GM18508 (cell line): ENCODE measurements around the gene CACNA1H.

Source experiments
- ATAC-seq: cut with Tn5 transposase; IDR thresholded peaks from one replicate; pipeline ENCODE4 v1.9.1; 2021; ENCODE audit warnings: moderate number of reproducible peaks; ENCODE audit not compliant: insufficient read depth, unreplicated experiment

CACNA1H gene

DNA sequence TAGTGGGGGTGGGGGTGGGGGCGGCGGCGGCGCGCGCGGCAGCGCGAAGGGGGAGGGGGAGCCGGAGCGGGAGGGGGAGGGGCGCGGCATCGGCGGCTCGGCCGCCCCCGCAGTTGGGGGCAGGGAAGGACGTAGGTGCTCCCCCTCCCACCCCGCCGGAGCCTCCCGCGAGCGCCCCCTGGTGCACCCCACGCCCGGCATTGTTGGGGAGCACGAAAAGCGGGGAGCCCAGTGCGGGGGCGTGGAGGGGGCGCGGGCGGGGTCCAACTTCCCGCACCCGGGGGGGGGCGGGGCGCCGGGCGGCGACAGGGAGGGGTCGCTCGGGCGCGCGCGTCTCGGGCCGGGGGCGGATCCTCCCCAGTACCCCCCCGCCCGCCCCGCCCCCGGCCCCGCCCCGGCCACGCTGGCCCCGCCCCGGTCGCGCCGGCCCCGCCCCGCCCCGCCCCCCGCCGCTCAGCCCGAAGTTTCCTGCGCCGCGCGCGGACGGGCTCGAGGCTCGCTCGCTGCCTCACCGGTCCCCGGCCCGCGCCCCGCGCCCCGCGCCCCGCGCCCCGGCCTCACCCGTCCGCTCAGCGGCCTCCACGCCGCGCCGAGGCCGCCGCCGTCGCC is at the start of gene CACNA1H:
CACNA1H (plus strand) TSS at position 456 of the 609 bp plus-strand sequence. CDS start 632 bp downstream, outside the sequence.
- ATAC-seq = no peak

DNA sequence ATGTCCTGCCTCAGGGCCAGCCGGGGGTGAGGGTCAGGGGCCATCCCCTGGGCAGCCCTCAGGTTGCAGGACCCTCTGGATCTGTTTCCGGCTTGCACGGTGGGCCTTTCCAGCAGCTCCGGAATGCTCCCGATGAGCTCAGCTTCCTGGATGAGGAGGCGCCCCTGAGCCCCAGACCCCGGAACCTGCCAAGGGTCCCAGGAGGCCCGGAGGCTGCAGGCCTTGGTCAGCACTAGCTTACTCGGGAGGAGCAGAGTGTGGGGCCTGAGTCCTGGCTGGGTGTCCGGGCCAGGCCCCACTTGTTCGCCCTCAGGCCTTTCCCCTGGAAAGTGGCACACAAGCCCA is 49.3 kb upstream of the CACNA1H start:
- ATAC-seq = no peak

DNA sequence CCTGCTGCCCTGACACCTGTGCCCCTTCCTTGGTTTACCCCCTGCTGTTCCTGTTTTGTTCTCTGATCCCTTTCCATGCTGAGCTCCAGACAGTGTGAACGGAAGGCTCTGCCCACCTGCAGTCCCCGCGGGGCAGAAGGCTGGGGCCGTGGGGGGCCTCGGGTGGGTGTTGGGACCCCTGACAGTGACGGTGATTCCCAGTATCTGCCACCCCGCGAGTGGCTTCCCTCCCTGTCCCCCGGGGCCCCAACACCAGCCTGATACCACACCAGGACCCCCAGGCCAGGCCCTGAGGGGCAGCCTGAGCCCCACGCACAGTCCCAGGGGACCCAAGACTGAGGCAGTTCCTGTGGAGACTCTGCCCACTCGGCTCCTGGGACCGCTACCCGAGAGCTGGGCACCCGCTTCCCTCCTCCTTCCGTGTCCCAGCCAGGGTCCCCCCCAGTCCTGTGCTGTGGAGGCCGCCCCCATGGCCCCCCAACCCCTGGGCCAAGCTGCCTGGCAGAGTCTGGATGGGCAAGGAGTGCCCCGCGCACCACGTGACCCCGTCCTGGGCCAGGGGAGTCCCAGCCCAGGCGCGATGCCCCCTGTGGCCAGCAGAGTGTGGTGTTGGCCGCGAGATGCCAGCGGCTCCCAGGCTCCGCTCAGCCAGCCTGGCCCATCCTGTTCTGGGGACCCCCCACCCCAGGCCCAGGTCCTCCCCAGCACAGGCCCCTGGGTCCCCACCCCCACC is 46.9 kb upstream of the CACNA1H start:
- ATAC-seq = no peak

- ATAC-seq = no peak
These were observed 46.2 kb upstream of the CACNA1H start for GRCh38 chr16:1106659-1107058.

DNA sequence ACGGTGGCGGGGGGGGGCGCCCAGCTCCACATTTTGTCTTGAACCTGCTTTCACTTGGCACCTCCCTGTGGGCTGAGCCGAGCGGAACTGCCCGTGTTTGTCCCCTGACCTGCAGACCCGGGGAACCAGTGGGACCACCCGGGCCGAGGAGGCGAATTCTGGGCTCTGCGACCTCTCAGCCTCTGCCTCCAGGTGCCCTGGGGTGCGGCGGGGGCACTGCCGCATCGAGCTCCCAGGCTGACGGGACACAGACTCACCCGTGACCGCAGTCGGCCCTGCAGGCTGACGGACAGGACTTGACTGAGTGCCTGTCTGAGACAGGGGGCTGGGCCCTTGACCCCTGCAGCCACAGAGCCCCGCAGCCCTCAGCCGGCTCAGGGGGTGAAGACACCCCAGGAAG is 45.8 kb upstream of the CACNA1H start:
- no peak for ATAC-seq

DNA sequence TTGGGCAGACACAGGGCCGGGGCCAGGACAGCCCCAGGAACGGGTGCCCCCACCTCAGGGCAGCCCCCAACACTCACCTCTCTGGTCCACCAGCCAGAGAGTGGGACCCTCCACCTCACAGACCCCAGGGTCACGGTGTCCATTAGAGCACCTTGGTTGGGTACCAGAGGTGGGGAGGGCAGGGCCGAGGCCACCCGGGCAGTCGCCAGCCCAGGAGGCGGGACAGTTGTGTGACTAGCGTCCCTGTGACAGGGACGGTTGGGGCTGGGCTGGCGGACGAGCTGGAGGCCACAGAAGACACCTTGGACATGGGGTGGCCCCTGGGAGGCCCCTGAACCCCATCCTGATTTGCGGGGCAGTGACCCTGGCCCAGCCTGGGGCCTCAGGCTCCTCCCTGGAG is 45.2 kb upstream of the CACNA1H start:
- no peak for ATAC-seq

DNA sequence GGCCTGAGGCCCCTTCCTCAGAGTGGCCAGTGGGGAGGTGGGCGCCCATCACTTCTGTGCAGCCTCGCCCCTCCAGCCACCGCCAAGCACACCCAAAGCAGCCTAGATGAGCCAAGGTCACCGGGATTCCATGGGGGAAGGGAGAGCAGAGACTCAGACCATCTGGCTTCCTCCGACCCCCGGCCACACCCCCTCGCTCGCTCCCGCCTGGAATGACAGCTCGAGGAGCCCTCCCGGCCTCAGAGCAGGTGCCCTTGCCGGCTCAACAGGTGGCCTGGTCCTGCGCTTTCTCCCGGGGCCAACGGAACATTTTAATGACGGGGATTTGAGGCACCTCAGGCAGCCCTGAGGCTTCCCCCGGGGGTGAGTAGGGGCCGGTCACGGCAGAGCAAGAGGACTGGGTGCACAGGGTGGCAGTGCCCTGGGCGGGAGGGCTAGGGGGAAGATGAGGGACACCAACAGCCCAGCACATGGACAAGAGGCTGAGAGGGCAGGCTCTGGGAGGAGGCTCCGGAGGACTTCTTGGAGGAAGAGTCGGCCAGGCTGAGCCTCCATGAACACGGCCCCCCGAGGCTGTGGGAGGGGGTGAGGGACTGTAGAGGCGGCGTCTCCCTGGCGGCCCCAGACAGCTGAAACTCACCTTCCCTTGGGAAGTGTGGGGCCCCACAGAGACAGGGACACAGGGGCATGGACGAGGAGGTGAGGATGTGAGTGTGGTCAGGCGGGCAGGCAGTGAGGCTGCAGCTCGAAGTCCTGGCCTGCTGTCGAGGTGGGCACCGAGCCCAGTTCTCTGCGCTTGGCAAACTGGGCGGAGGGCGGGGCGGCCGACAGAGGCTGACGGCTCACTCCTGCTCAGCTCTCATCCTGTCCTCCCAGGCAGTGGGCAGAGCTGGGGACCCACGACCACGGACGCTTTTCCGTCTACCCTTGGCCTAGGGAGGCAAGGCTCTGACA is 44.3 kb upstream of the CACNA1H start:
- ATAC-seq = no peak

DNA sequence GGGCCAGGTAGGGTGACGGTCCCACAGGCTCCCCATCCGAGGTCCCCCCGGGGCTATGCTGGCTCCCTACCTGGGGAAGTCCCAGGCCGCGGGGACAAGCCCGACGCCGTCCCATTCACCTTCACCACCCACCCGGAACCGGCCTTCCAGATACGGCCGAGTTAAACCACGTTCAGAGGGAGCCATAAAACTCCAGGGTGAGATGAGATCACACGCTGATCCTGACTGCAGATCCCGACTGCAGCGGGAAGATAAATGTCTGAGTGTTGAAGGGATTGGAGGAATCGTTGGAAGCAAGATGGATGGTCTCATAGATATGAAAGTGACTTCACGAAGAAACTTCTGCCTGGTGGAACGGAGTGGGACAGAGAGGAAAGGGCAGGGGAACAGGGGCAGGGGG is 43.3 kb upstream of the CACNA1H start:
- no peak for ATAC-seq

- ATAC-seq = no peak
These were observed 40.3 kb upstream of the CACNA1H start for GRCh38 chr16:1112506-1113184.

GRCh38 chr16:1113489-1113888 is 39.4 kb upstream of the CACNA1H start:
- no peak for ATAC-seq

- no peak for ATAC-seq
These were observed 38.9 kb upstream of the CACNA1H start for GRCh38 chr16:1113889-1114526.

GRCh38 chr16:1116693-1117077 is 36.2 kb upstream of the CACNA1H start:
- ATAC-seq = no peak

DNA sequence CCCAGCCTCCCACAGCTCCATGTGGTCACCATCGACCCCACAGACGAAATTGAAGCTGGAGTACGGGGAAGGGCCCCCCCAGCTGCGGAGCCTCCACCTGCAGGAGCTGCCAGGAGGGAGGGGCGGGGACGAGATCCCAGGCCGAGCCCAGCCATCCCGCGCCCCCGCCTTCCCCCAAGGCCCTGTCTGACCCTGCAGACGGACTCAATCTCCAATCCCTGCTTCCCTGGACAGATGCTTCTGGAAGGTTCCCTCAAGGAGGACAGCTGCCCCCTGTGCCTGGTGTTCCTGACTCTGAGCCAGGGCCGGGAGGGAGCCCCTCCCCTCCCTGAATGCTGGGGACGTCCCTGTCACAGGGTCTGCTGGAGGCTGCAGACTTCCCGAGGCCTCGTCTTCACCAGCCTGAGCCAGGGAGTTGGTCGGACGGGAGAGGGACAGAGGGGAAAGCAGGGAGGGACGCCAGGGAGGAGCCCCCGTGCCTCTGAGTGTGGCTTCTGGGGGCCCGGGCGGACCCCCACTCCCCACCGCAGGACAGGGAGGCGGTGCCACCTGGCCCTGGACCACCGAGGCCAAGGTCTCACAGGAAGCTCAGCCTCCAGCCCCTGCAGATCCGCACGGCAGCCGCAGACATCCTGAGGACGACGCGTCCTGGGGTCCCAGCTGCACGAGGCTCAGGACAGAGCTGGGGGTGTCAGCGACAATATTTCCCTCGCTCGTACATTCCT is 35.6 kb upstream of the CACNA1H start:
- ATAC-seq = no peak

- ATAC-seq = no peak
These were observed 35.0 kb upstream of the CACNA1H start for GRCh38 chr16:1117926-1118325.

- ATAC-seq = no peak
These were observed 33.8 kb upstream of the CACNA1H start for GRCh38 chr16:1119129-1119528.

DNA sequence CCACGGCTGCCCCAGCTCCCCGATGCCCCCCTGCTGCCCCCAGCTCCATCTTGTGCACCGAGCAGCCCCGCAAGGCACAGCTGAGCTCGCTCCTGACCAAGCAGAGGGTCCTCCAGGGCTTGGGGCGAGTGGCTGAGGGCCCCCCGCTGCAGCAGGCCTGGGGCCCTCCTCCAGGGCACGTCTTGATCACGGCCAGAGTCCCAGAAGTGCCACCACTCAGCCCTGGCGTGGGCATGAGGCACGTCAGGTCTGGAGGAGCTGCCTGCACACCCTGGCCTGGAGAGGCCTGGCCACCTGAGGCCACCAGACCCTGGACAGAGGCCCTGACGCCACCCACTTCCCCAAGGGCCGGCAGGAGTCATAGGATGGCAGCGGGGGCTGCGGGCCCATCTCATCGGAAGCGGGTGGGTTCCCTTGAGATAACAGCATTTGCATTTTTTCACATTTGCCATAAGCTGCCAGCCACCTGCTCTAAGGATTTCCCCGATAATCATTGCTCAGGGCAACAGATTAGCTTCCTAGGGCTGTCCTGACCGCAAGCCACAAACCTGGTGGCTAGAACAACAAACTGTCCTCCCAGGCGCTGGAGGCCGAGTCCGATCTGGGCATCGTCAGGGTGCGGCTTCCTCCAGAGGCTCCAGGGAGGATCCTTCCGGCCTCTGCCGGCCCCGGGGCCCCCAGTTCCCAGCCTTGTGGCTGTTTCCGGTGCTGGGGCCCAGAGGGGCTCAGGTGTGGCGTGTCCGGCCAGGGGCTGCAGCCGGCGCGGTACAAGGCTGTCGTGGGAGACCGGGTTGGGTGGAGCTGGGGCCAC is 32.9 kb upstream of the CACNA1H start:
- no peak for ATAC-seq

DNA sequence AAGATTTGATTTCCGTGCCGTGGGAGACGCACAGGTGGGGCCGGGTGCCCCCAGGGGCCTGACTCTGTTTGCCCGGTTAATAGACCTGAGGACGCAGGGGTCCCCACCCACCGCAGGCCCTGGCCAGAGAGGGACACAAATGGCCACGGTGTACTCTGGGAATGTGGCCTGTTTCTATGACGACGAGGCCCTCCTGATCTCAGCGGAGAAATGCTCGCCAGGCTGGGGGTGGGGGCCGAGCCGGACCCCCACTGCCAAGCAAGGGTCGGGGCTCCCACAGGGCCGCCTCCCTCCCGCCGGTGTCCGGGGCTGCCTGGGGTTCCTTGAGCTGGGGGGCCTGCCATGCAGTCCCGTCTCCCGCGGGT is 32.3 kb upstream of the CACNA1H start:
- no peak for ATAC-seq

DNA sequence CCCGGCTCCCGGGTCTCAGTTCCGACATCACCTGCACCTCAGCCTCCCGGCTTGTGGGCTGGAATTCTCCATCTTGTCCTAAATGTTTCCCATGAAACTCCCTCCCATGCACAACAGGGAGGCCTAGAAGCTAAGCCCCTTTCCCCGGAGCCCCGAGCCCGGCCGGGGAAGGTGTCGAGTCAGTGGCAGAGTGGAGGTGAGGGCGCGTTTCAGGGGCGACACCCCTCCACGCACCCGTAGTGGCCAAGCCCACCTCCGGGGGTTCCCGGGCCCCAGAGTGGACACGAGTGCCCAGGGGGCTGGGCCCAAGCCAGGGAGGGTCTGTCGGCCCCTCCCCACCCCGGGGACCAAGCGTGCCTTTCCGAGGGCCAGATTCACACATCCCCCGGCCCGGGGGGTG is 31.9 kb upstream of the CACNA1H start:
- no peak for ATAC-seq
